ENCODE measurements around the gene ZNF14.
A peak's percentile ranks its signal among the peaks of the same experiment; 100 is the strongest.
"Not testable (repeated sequence)": the region's sequence is repeated elsewhere in the genome, so short reads cannot be mapped to it uniquely, and the experiment has no call there.

Gene ZNF14

DNA sequence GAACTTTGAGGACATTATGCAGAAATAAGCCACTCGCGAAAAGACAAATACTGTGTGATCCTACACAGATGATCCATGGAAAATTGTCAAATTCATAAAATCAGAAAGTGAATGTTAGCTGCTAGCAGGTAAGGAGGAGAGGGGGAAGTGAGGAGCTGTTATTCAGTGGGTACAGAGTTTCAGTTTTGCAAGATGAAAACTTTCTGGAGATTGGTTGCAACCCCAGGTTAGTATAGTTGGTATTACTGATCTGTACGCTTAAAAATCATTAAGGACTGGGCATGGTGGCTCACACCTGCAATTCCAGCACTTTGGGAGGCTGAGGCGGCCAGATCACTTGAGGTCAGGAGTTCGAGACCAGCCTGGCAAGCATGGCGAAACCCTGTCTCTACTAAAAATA is 46.3 kb downstream of the ZNF14 start:
- DNase-seq = no peak

DNA sequence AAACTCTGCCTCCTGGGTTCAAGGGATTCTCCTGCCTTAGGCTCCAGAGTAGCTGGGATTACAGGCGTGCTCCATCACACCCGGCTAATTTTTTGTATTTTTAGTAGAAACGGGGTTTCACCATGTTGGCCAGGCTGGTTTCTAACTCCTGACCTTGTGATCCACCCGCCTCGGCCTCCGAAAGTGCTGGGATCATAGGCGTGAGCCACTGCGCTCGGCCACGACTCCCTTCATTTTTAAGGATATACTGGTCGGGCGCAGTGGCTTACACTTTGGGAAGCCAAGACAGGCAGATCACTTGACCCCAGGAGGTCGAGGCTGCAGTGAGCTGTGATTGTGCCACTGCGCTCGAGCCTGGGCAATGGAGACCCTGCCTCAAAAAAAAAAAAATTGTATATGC is 46.8 kb downstream of the ZNF14 start:
- DNase-seq = not testable (repeated sequence)

DNA sequence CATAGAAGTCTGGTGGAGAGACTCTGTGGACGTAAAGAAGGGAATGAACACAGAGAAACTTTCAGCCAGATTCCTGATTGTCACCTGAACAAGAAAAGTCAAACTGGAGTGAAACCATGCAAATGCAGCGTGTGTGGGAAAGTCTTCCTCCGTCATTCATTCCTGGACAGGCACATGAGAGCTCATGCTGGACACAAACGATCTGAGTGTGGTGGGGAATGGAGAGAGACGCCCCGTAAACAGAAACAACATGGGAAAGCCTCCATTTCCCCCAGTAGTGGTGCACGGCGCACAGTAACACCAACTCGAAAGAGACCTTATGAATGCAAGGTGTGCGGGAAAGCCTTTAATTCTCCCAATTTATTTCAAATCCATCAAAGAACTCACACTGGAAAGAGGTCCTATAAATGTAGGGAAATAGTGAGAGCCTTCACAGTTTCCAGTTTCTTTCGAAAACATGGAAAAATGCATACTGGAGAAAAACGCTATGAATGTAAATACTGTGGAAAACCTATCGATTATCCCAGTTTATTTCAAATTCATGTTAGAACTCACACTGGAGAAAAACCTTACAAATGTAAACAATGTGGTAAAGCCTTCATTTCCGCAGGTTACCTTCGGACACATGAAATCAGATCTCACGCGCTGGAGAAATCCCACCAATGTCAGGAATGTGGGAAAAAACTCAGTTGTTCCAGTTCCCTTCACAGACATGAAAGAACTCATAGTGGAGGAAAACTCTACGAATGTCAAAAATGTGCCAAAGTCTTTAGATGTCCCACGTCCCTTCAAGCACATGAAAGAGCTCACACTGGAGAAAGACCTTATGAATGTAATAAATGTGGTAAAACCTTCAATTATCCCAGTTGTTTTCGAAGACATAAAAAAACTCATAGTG is 53.5 kb downstream of the ZNF14 start:
- no peak for DNase-seq

- no peak for DNase-seq
These were observed 55.3 kb downstream of the ZNF14 start for GRCh38 chr19:19677579-19677978.

DNA sequence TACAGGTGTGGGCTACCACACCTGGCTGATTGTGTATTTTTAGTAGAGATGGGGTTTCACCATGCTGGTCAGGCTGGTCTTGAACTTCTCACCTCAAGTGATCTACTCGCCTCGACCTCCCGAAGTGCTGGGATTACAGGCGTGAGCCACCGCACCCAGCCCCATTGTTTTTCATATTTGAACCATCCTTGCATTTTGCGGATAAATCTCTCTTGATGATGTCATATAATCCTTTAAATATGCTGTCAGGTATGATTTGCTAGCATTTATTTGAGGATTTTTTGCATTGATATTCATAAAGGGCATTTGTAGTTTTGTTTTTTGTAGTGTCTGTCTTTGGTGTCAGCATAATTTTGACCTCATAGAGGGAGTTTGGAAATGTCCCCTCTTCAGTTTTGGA is 58.6 kb downstream of the ZNF14 start:
- DNase-seq = no peak

DNA sequence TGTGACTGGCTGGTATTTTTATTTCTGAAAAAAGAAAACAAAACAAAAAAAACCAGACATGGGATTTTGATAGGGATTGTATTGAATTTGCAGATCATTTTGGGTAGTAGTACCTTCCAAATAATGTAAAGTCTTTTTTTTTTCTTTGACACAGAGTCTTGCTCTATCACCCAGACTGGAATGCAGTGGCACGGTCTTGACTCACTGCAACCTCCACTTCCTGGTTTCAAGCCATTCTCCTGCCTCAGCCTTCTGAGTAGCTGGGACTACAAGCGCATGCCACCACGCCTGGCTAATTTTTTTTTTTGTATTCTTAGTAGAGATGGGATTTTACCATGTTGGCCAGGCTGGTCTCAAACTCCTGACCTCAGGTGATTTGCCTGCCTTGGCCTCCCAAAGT is 60.1 kb downstream of the ZNF14 start:
- DNase-seq = no peak

DNA sequence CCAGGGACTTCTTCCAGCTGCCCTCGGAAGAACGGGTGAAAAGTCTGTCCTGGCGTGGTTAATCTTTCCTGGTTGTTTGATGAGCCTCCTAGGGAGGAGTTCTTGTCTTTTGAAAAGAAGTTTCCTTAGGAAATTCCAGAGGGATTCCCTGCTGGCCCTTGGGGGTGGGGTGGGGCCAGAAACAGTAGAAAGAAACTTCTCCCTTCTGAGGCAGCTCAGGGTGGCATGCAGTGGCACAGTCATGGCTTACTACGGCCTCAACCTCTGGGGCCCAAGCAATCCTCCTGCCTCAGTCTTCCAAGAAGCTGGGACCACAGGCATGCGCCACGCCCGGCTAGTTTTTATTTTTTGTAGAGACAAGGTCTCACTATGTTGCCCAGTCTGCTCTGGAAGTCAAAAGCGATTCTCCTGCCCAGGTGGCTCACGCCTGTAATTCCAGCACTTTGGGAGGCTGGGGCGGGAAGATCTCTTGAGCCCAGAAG is 62.8 kb downstream of the ZNF14 start:
- DNase-seq = no peak

DNA sequence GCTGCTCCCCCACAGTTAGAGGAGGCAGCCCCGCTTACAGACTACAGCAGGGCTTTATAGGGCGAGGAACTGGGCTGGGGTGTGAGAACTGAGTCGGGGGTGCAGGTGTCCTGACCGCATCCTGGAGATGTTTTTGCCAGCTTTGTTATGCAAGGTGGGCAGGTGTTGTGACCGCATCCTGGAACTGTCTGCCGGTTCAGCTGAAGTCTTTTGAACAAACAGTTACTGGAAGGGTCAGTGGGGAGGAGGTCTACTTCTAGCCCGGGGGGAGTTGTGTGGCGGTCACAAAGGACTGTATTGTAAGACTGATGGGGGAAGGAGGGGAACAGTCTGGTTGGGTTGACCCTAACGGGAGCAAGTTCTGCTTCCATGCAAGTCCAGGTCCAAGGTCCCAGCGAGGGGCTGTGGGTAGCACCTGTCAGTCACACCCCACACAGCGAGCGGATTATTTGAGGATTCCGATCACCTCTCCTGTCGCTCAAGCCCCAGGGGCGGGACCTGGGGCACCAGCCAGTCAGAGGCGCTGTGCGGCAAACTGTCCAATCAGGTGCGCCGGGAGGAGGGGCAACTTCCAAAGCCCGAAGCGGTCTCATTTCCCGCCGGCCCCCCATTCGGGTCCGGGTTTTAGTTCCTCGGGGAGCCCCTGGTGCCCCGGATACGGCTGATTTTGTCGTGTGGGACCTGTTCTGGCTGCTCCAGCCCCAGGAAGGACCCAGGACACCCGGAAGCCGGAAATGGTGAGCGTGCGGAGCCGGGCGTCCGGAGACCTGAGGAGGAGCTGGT is 64.5 kb downstream of the ZNF14 start, which contains the start of gene ZNF101:
ZNF101 (plus strand) TSS at position 610 of the 783 bp plus-strand sequence; CDS start at position 735, 125 bp downstream.
- peak; percentile 87 for DNase-seq

DNA sequence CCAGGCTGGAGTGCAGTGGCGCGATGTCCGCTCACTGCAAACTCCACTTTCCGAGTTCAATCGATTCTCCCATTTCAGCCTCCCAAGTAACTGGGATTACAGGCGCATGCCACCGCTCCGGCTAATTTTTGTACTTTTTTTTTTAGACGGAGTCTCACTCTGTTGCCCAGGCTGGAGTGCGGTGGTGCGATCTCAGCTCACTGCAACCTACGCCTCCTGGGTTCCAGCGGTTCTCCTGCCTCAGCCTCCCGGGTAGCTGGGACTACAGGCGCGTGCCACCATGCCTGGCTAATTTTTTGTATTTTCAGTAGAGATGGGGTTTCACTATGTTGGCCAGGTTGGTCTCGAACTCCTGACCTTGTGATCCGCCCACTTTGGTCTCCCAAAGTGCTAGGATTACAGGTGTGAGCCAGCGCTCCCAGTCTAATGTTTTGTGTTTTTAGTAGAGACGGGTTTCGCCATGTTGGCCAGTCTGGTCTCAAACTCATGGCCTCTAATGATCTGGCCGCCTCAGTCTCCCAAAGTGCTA is 67.4 kb downstream of the ZNF14 start:
- not testable (repeated sequence) for DNase-seq

DNA sequence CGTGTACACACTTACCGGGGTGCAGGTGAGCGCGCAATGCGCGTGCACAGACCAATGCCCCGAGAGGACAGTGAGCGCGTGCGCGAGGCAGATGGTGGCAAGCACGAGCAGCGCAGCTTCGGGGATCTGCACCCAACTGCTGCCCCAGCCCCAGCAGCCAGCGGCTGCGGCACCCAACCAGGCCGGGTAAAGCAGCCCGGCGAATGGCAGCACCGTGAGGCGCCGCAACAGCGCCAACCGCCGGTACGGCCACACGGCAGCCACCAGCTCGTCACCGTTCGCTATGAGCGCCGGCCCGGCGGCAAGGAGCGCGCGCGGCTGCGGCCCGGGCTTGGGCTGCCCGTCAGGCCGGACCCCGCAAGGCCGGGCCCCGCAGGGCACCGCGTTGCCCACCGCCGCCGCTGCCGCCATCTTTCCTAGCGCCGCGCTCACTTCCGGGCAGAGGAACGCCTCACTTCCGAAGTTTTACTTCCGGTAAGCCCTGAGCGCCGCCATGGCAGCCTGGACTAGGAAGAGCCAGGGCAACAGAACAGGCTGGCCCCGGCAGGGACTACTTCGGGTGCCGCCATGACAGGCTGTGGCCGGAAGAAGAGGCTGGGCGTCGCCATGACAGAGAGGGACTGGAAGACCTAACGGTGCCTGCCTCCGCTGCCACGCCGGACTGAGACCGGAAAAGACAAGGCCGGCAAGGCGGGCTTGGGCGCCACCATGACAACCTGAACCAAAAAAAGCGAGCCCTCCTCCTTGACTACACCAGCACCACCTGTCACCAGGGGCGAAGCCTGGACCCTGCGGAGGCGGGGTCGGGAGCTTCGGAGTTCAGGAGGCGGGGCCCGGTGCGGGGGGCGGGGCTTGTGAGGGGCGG is 69.4 kb downstream of the ZNF14 start, which contains the start of gene ATP13A1:
ATP13A1 (minus strand) TSS at position 421 of the 865 bp plus-strand sequence; CDS start at position 411, 10 bp downstream.
- DNase-seq = peak; percentile 82

DNA sequence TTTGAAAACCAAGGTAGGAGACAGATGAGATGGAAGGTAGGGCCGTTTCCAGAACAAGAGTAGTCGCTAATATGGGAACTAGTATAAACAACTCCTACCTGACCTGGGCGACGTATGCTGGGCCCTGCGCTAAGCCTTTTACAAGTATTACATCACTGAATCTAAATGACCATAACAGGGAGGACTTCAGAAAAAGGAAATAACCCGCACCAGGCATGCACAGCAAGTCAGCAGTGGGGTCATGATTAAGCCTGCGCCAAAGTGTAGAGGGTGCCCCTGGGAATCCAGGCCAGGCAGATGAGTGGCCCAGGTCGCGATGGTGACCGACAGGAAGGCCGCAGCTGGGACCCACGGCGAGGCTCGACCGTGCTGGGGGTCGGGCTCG is 70.0 kb downstream of the ZNF14 start:
- DNase-seq = no peak

GRCh38 chr19:19662344-19662743 is 70.6 kb downstream of the ZNF14 start:
- DNase-seq = no peak

GRCh38 chr19:19661675-19662251 is 71.1 kb downstream of the ZNF14 start:
- DNase-seq = no peak

DNA sequence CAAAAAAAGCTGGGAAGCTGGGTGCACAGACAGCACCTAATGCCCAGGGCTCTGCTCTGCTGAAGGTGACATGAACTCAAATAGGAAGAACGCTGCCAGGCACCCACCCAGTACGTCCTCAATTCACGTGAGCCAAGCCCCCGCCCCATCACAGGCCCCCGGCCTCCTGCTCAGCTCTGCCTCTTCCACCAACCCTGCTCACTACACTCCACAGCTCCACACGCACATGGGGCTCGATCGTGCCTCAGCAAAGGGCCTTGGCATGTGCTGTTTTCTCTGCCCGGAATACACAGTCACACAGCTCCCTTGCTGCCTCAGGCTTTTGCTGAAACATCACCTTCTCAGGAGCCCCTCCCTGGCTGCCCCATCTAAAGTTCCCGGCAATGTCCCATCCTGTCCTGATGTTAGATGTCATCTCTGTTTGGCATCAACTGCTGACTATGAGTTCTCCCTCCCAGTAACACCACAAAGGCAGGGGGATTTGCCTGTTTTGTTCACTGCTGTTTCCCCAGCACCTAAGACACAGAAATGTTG is 71.7 kb downstream of the ZNF14 start:
- no peak for DNase-seq
